ENCODE data around the gene TBL3.
"Not testable (repeated sequence)": the region's sequence is repeated elsewhere in the genome, so short reads cannot be mapped to it uniquely, and the experiment has no call there.

The TBL3 gene

DNA sequence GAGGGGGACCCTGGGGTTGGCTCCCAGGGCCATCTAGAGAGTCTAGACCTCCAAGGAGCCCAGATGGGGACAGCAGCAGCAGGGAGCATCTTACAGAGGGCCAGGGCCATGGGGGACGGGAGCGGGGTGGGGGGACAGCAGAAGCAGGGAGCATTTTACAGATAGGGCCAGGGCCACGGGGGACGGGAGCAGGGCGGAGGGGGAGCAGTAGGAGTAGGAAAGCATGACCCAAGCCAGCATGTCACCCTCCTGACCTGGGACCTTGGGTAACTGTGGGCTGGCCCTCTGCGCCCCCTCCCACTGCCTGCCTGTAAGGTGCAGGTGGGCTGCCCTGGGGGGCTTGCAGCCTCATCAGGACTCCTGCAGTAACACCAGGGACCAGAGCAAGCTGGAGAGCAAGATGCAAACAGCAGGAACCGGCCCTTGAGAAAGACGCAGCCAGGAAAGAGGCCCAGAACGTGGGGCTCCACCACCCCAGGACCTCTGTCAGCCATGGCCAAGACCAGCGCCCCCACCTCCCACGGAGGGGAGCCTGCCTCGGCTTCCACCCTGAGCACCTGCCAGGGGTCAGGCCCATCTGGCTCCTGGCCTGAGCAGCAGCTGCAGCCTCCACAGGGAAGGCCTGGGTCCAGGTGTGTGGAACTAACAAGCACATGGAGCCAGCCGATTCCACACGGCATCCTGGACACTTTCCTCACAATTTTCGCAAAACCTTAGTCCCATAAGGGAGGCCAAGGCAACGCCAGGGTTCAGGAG is 35.4 kb downstream of the TBL3 start:
- Histone ChIP-seq H3K36me3 (ENCODE audit: control insufficient read depth in 2 of 2, insufficient read depth in 2 of 2, low read length in 2 of 2) (peaks cover 6 to 9% of the 10 kb centered on the region in 2 donors), H3K27ac (ENCODE audit: low read depth in 2 of 2, low read length in 2 of 2) (no peak overlapping the region), H3K4me1 (ENCODE audit: control insufficient read depth in 2 of 2, insufficient read depth in 2 of 2, low read length in 2 of 2) (peaks cover 39 to 43% of the 10 kb centered on the region in 2 donors), H3K27me3 (ENCODE audit: control insufficient read depth in 2 of 2, insufficient read depth in 2 of 2, low read length in 2 of 2) (no peaks in the 10 kb centered on the region), H3K9ac (ENCODE audit: low read depth in 1 of 2, low read length in 2 of 2) (no peak overlapping the region), H3K4me3 (ENCODE audit: low read length in 2 of 2) (peak overlapping the region in 1 of 2 donors; percentile 84), H3K9me3 (ENCODE audit: control insufficient read depth in 2 of 2, low read length in 2 of 2) (no peaks in the 10 kb centered on the region)

GRCh38 chr16:2008009-2008526 is 36.2 kb downstream of the TBL3 start:
- Histone ChIP-seq H3K9me3 (ENCODE audit: control insufficient read depth in 2 of 2, low read length in 2 of 2) (no peaks in the 10 kb centered on the region), H3K4me3 (ENCODE audit: low read length in 2 of 2) (peak overlapping the region; percentile 81 to 84), H3K36me3 (ENCODE audit: control insufficient read depth in 2 of 2, insufficient read depth in 2 of 2, low read length in 2 of 2) (peaks cover 0 to 2% of the 10 kb centered on the region in 2 donors), H3K4me1 (ENCODE audit: control insufficient read depth in 2 of 2, insufficient read depth in 2 of 2, low read length in 2 of 2) (peaks cover 39 to 43% of the 10 kb centered on the region in 2 donors), H3K27me3 (ENCODE audit: control insufficient read depth in 2 of 2, insufficient read depth in 2 of 2, low read length in 2 of 2) (no peaks in the 10 kb centered on the region), H3K9ac (ENCODE audit: low read depth in 1 of 2, low read length in 2 of 2) (peak overlapping the region; percentile 93 to 95), H3K27ac (ENCODE audit: low read depth in 2 of 2, low read length in 2 of 2) (peak overlapping the region; percentile 84 to 85)

DNA sequence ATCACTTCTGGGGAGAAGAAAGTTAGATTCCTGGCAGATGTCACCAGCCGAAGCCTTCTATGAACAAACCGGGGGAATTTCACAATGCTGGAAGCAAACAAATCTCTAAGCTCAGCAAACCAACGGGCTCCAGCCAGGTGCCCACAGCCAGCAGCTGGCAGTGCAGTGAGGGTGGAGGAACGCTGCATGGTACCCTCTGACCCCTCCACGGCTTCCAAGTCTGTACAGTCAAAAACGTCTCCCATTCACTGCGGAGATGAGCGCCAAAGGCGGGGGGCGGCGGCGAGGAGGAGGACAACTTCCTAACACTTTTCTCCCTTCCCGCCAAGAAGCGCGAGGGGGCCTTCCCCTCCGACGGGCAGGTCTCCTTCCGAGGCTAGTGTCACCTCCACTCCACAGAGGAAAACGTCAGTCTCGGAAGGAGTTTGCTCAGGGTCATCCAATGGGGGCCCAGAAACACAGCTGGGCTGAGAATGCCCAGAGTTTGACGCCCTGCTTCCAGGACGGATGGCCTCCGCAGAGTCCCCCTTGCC is 36.8 kb downstream of the TBL3 start:
- H3K9me3 ChIP-seq (ENCODE audit: control insufficient read depth in 2 of 2, low read length in 2 of 2) = no peaks in the 10 kb centered on the region
- H3K9ac ChIP-seq (ENCODE audit: low read depth in 1 of 2, low read length in 2 of 2) = peak overlapping the region; percentile 93 to 95
- peaks cover 37 to 40% of the 10 kb centered on the region in 2 donors for H3K4me1 ChIP-seq (ENCODE audit: control insufficient read depth in 2 of 2, insufficient read depth in 2 of 2, low read length in 2 of 2)

DNA sequence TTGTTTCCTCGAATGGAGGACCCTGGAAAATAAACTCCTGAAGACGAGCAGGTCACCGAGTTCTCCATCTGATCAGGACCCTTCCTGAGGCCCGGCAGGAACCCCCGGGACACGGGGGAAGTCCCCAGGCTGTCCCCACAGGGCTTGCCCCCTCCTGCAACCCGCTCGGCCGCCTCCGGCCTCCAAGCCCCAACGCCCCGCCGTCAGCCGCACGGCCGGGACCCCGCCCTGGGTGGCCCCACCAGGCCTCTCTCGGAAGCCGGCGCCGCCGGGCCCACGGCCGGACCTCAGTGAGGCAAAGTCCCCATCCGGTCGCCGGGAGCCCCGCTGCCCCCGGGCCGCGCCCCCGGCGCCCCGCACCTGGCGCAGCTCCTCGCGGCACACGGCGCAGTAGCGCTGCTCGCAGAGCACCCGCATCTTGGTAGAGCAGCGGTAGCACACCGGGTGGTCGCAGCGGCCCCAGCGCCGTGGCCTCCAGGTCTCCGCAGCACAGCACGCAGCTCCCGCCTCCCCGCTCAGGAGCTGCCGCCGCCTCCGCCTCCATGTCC is 37.4 kb downstream of the TBL3 start:
- Histone ChIP-seq H3K4me3 (ENCODE audit: low read length in 2 of 2) (peak overlapping the region; percentile 81 to 84), H3K4me1 (ENCODE audit: control insufficient read depth in 2 of 2, insufficient read depth in 2 of 2, low read length in 2 of 2) (peaks cover 32 to 36% of the 10 kb centered on the region in 2 donors), H3K27ac (ENCODE audit: low read depth in 2 of 2, low read length in 2 of 2) (peak overlapping the region; percentile 84 to 85)

More for the DNA sequence above, 36.8 kb downstream of the TBL3 start:
- H3K4me3 ChIP-seq (ENCODE audit: low read length in 2 of 2) = peak overlapping the region; percentile 81 to 84
- H3K36me3 ChIP-seq (ENCODE audit: control insufficient read depth in 2 of 2, insufficient read depth in 2 of 2, low read length in 2 of 2) = no peaks in the 10 kb centered on the region
- no peaks in the 10 kb centered on the region for H3K27me3 ChIP-seq (ENCODE audit: control insufficient read depth in 2 of 2, insufficient read depth in 2 of 2, low read length in 2 of 2)
- H3K27ac ChIP-seq (ENCODE audit: low read depth in 2 of 2, low read length in 2 of 2) = peak overlapping the region; percentile 84 to 85

DNA sequence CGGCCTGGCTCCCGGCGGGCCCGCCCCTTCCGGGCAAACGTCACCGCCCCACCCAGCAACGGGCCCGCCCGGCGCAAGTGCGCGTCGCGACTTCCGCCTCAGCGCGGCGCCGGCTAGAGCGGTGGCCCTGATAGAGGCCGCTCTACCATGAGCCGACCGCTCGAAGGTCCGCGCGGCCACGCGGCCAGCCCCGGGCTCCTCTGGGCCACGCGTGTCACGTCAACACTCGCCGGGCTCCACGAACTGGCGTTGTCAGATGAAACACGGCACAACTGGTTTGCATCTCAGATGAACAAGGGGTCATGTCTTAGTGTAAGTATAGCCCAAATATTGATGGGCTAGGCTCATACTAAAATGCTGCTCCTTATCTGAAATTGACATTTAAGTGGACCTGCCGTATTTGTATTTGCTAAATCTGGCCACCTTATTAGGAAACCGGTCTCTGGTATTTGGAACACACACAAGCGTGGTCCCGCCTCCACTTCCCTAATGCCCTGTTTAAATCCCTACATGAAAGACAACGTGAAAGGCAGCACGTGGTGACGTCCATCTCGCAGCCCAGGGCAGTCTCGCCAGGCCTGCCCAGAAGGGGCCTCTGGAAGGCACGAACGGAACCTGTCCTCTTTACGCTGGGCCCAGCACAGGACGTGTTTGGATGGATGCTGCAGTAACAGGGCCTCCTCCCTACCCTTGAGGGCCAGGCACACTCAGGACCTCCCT is 38.1 kb downstream of the TBL3 start, which contains the start of gene ZNF598:
Gene ZNF598 (minus strand): TSS at position 31 of the 720 bp plus-strand sequence.
- Histone ChIP-seq H3K27ac (ENCODE audit: low read depth in 2 of 2, low read length in 2 of 2) (peak within 1 kb of the TSS; percentile 84 to 90), H3K9me3 (ENCODE audit: control insufficient read depth in 2 of 2, low read length in 2 of 2) (no peaks in the 10 kb centered on the region), H3K9ac (ENCODE audit: low read depth in 1 of 2, low read length in 2 of 2) (peak within 1 kb of the TSS; percentile 93 to 95), H3K36me3 (ENCODE audit: control insufficient read depth in 2 of 2, insufficient read depth in 2 of 2, low read length in 2 of 2) (no peaks in the 10 kb centered on the region), H3K4me3 (ENCODE audit: low read length in 2 of 2) (peak within 1 kb of the TSS; percentile 81 to 84), H3K27me3 (ENCODE audit: control insufficient read depth in 2 of 2, insufficient read depth in 2 of 2, low read length in 2 of 2) (no peaks in the 10 kb centered on the region), H3K4me1 (ENCODE audit: control insufficient read depth in 2 of 2, insufficient read depth in 2 of 2, low read length in 2 of 2) (peaks cover 27 to 32% of the 10 kb centered on the region in 2 donors)

More for the DNA sequence above, 37.4 kb downstream of the TBL3 start:
- H3K9ac ChIP-seq (ENCODE audit: low read depth in 1 of 2, low read length in 2 of 2) = peak overlapping the region; percentile 93 to 95
- no peaks in the 10 kb centered on the region for H3K9me3 ChIP-seq (ENCODE audit: control insufficient read depth in 2 of 2, low read length in 2 of 2)
- H3K36me3 ChIP-seq (ENCODE audit: control insufficient read depth in 2 of 2, insufficient read depth in 2 of 2, low read length in 2 of 2) = no peaks in the 10 kb centered on the region
- H3K27me3 ChIP-seq (ENCODE audit: control insufficient read depth in 2 of 2, insufficient read depth in 2 of 2, low read length in 2 of 2) = no peaks in the 10 kb centered on the region

DNA sequence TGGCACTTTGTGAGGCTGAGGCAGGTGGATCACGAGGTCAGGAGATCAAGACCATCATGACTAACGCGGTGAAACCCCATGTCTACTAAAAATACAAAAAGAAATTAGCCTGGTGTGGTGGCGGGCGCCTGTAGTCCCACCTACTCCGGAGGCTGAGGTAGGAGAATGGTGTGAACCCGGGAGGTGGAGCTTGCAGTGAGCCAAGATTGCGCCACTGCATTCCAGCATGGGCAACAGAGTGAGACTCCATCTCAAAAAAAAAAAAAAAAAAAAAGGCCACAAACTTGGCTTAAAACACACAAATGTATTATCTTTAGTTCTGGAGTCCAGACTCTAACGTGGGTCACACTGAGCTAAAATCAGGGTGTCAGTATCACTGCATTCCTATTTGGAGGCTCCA is 39.9 kb downstream of the TBL3 start:
- not testable (repeated sequence) for H3K9ac ChIP-seq (ENCODE audit: low read depth in 1 of 2, low read length in 2 of 2); H3K9me3 ChIP-seq (ENCODE audit: control insufficient read depth in 2 of 2, low read length in 2 of 2); H3K4me3 ChIP-seq (ENCODE audit: low read length in 2 of 2); H3K36me3 ChIP-seq (ENCODE audit: control insufficient read depth in 2 of 2, insufficient read depth in 2 of 2, low read length in 2 of 2); H3K27ac ChIP-seq (ENCODE audit: low read depth in 2 of 2, low read length in 2 of 2); H3K27me3 ChIP-seq (ENCODE audit: control insufficient read depth in 2 of 2, insufficient read depth in 2 of 2, low read length in 2 of 2)
- H3K4me1 ChIP-seq (ENCODE audit: control insufficient read depth in 2 of 2, insufficient read depth in 2 of 2, low read length in 2 of 2) = peaks cover 34 to 41% of the 10 kb centered on the region in 2 donors

DNA sequence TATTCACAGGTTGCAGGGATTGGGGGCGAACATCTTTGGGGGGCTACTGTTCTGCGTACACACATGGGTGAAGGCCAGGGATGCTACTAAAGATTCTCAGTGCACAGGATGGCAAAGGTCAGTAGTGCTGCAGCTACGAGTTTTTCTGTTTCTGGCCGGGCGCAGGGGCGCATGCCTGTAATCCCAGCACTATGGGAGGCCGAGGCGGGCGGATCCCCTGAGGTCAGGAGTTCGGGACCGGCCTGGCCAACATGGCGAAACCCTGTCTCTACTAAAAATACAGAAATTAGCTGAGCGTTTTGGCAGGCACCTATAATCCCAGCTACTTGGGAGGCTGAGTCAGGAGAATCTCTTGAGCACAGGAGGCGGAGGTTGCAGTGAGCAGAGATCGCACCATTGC is 41.7 kb downstream of the TBL3 start:
- H3K27me3 ChIP-seq (ENCODE audit: control insufficient read depth in 2 of 2, insufficient read depth in 2 of 2, low read length in 2 of 2) = no peaks in the 10 kb centered on the region
- no peak overlapping the region for H3K27ac ChIP-seq (ENCODE audit: low read depth in 2 of 2, low read length in 2 of 2)
- no peaks in the 10 kb centered on the region for H3K9me3 ChIP-seq (ENCODE audit: control insufficient read depth in 2 of 2, low read length in 2 of 2)
- H3K4me1 ChIP-seq (ENCODE audit: control insufficient read depth in 2 of 2, insufficient read depth in 2 of 2, low read length in 2 of 2) = peaks cover 19 to 24% of the 10 kb centered on the region in 2 donors
- H3K4me3 ChIP-seq (ENCODE audit: low read length in 2 of 2) = no peak overlapping the region
- H3K36me3 ChIP-seq (ENCODE audit: control insufficient read depth in 2 of 2, insufficient read depth in 2 of 2, low read length in 2 of 2) = no peaks in the 10 kb centered on the region
- H3K9ac ChIP-seq (ENCODE audit: low read depth in 1 of 2, low read length in 2 of 2) = no peak overlapping the region

DNA sequence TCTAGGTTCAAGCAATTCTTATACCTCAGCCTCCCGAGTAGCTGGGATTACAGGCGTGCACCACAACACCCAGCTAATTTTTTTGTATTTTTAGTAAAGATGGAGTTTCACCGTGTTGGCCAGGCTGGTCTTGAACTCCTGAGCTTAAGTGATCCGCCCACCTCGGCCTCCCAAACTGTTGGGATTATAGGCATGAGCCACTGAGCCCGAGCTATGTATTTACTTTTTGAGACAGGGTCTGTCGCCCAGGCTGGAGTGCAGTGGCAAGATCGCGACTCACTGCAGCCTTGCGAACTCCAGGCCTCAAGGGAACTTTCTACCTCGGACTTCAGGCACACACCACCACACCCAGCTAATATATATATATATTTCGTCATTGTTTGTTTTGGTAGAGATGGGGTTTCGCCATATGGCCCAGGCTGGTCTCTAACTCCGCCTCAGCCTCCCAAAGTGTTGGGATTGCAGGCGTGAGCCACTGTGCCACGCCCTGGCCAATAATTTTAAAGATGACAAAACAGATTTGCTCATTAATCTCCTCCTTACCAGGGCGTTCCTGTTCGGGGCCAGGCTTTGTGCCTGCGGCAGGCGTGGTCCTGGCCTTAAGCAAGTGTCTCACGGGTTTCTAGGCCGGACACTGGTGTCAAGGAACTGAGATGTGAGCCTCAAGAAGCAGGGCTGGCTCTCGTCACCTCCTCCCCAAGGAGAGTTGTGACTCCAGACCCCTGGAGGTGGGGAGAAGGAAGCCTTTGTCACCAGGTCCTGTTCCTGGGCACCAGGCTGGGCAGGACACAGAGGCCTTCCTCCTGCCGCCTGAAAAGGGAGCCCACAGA is 43.5 kb downstream of the TBL3 start:
- Histone ChIP-seq H3K36me3 (ENCODE audit: control insufficient read depth in 2 of 2, insufficient read depth in 2 of 2, low read length in 2 of 2) (no peaks in the 10 kb centered on the region), H3K4me3 (ENCODE audit: low read length in 2 of 2) (no peak overlapping the region), H3K4me1 (ENCODE audit: control insufficient read depth in 2 of 2, insufficient read depth in 2 of 2, low read length in 2 of 2) (peaks cover 11 to 15% of the 10 kb centered on the region in 2 donors), H3K9me3 (ENCODE audit: control insufficient read depth in 2 of 2, low read length in 2 of 2) (no peaks in the 10 kb centered on the region), H3K9ac (ENCODE audit: low read depth in 1 of 2, low read length in 2 of 2) (peak overlapping the region; percentile 72 to 82), H3K27ac (ENCODE audit: low read depth in 2 of 2, low read length in 2 of 2) (peak overlapping the region; percentile 92 to 95), H3K27me3 (ENCODE audit: control insufficient read depth in 2 of 2, insufficient read depth in 2 of 2, low read length in 2 of 2) (peaks cover 13 to 15% of the 10 kb centered on the region in 2 donors)

- Histone ChIP-seq H3K36me3 (ENCODE audit: control insufficient read depth in 2 of 2, insufficient read depth in 2 of 2, low read length in 2 of 2) (no peaks in the 10 kb centered on the region), H3K27me3 (ENCODE audit: control insufficient read depth in 2 of 2, insufficient read depth in 2 of 2, low read length in 2 of 2) (peaks cover 18 to 19% of the 10 kb centered on the region in 2 donors), H3K27ac (ENCODE audit: low read depth in 2 of 2, low read length in 2 of 2) (peak overlapping the region; percentile 92 to 95), H3K9ac (ENCODE audit: low read depth in 1 of 2, low read length in 2 of 2) (peak overlapping the region; percentile 72 to 82), H3K4me1 (ENCODE audit: control insufficient read depth in 2 of 2, insufficient read depth in 2 of 2, low read length in 2 of 2) (peaks cover 8 to 15% of the 10 kb centered on the region in 2 donors), H3K9me3 (ENCODE audit: control insufficient read depth in 2 of 2, low read length in 2 of 2) (no peaks in the 10 kb centered on the region), H3K4me3 (ENCODE audit: low read length in 2 of 2) (no peak overlapping the region)
Measured at GRCh38 chr16:2015947-2016208, 44.0 kb downstream of the TBL3 start.

All from mucosa of rectum (tissue), 2 donors.